ENCODE results near the gene SDSL. TPM values are rescaled to one million over a fixed set of nuclear protein-coding genes. Genes with fewer than 3 reads are reported as not detected.

Gene SDSL
- total RNA-seq, 1 donor from 2014 or later = 1.8 TPM

GRCh38 chr12:113473400-113473799, 51.2 kb downstream of the SDSL start:
- no peak for DNase-seq (ENCODE audit: low spot score)
- intact Hi-C loops (cut with DNase I) = no loop called here
- ATAC-seq = no peak

- intact Hi-C loops (cut with DNase I) = no loop called here
- DNase-seq (ENCODE audit: low spot score) = no peak
- no peak for ATAC-seq
Observed at GRCh38 chr12:113473942-113474341, 51.8 kb downstream of the SDSL start.

GRCh38 chr12:113474635-113475436, 52.7 kb downstream of the SDSL start:
- ATAC-seq (no peak), DNase-seq (ENCODE audit: low spot score) (no peak)
- intact Hi-C loops (cut with DNase I) = no loop called here

GRCh38 chr12:113475451-113476175, 53.4 kb downstream of the SDSL start:
- intact Hi-C loops (cut with DNase I) = no loop called here
- ATAC-seq (no peak), DNase-seq (ENCODE audit: low spot score) (no peak)

- DNase-seq (ENCODE audit: low spot score) (no peak), ATAC-seq (no peak)
- intact Hi-C loops (cut with DNase I) = no loop called here
Observed at GRCh38 chr12:113476176-113476986, 54.2 kb downstream of the SDSL start.

- intact Hi-C loops (cut with DNase I) = no loop called here
- DNase-seq (ENCODE audit: low spot score) (no peak), ATAC-seq (no peak)
Observed at GRCh38 chr12:113477171-113477841, 55.1 kb downstream of the SDSL start.

- DNase-seq (ENCODE audit: low spot score) (no peak), ATAC-seq (no peak)
- intact Hi-C loops (cut with DNase I) = no loop called here
Observed at GRCh38 chr12:113477842-113478215, 55.6 kb downstream of the SDSL start.

- intact Hi-C loops (cut with DNase I) = no loop called here
- no peak for ATAC-seq
- no peak for DNase-seq (ENCODE audit: low spot score)
Observed at GRCh38 chr12:113478351-113479011, 56.3 kb downstream of the SDSL start.

- no peak for DNase-seq (ENCODE audit: low spot score)
- intact Hi-C loops (cut with DNase I) = no loop called here
- no peak for ATAC-seq
Observed at GRCh38 chr12:113479216-113479589, 57.0 kb downstream of the SDSL start.

- DNase-seq (ENCODE audit: low spot score) = no peak
- intact Hi-C loops (cut with DNase I) = no loop called here
- ATAC-seq = no peak
Observed at GRCh38 chr12:113479590-113480335, 57.6 kb downstream of the SDSL start.

- intact Hi-C loops (cut with DNase I) = no loop called here
- ATAC-seq (no peak), DNase-seq (ENCODE audit: low spot score) (no peak)
Observed at GRCh38 chr12:113480336-113480971, 58.3 kb downstream of the SDSL start.

- ATAC-seq (no peak), DNase-seq (ENCODE audit: low spot score) (no peak)
- intact Hi-C loops (cut with DNase I) = no loop called here
Observed at GRCh38 chr12:113482334-113482733, 60.2 kb downstream of the SDSL start.

- intact Hi-C loops (cut with DNase I) = no loop called here
- no peak for ATAC-seq
- no peak for DNase-seq (ENCODE audit: low spot score)
Observed at GRCh38 chr12:113485330-113485729, 63.1 kb downstream of the SDSL start.

GRCh38 chr12:113486722-113487121, 64.5 kb downstream of the SDSL start:
- no peak for DNase-seq (ENCODE audit: low spot score)
- intact Hi-C loops (cut with DNase I) = no loop called here
- ATAC-seq = no peak
